Right atrium auricular region (tissue), 2 donors: Measurements from ENCODE around the gene ZNF431. TPM values are rescaled to one million over a fixed set of nuclear protein-coding genes. Genes with fewer than 3 reads are reported as not detected.

Experiments
- DNase-seq: peaks from one replicate; pipeline ENCODE4 v3.0.0-alpha.2; 2019; ENCODE audit warnings: low spot score
- H3K27ac ChIP-seq, 2 donors: fragments of 200-600 bp; sonication (generic); 1 replicate in 1 of 2; 2 replicates in 1 of 2; pipeline ENCODE4 v1.5.1; 2016 to 2019
- H3K27me3 ChIP-seq, 2 donors: fragments of 200-600 bp; sonication (generic); one replicate each; pipeline versions ENCODE4 v1.5.1 to v1.6.0; 2017 to 2019
- H3K36me3 ChIP-seq: fragments of 200-600 bp; sonication (generic); one replicate; pipeline ENCODE4 v1.5.1; 2016
- H3K4me1 ChIP-seq, 2 donors: fragments of 200-600 bp; sonication (generic); one replicate each; pipeline versions ENCODE4 v1.5.1 to v1.6.0; 2017 to 2019
- H3K4me3 ChIP-seq, 2 donors: fragments of 200-600 bp; sonication (generic); 1 replicate in 1 of 2; 2 replicates in 1 of 2; pipeline ENCODE4 v1.5.1; 2017 to 2019; ENCODE audit warnings: mild to moderate bottlenecking in 1 of 2, moderate library complexity in 1 of 2
- H3K9me3 ChIP-seq, 2 donors: fragments of 200-600 bp; sonication (generic); one replicate each; pipeline ENCODE4 v1.5.1; 2019
- CTCF ChIP-seq, 2 donors: fragments of 200-600 bp; sonication (generic); IDR thresholded peaks; one replicate each; pipeline ENCODE4 v1.5.1; 2019; ENCODE audit warnings: antibody characterized with exemption in 2 of 2
- total RNA-seq, 2 donors: library from RNA; depleted of rRNA; stranded (reverse); fragments of >200 nt; gene quantifications; one replicate each; pipeline ENCODE4 v1.1.0, GENCODE V29; 2016

ZNF431 gene
- total RNA-seq, 2 donors from 2014 or later = 2.3 to 3.0 TPM

- no peaks in the 10 kb centered on the region for H3K36me3 ChIP-seq
- peaks cover 0 to 7% of the 10 kb centered on the region in 2 donors for H3K9me3 ChIP-seq
- H3K4me1 ChIP-seq = no peaks in the 10 kb centered on the region
- no peak overlapping the region for H3K4me3 ChIP-seq
- DNase-seq = no peak
- TF ChIP-seq CTCF (IDR thresholded peaks at IDR 0.05) = no peak
- no peak overlapping the region for H3K27ac ChIP-seq
- H3K27me3 ChIP-seq = no peaks in the 10 kb centered on the region
These were observed 32.7 kb upstream of the ZNF431 start for GRCh38 chr19:21109116-21109515.

DNA sequence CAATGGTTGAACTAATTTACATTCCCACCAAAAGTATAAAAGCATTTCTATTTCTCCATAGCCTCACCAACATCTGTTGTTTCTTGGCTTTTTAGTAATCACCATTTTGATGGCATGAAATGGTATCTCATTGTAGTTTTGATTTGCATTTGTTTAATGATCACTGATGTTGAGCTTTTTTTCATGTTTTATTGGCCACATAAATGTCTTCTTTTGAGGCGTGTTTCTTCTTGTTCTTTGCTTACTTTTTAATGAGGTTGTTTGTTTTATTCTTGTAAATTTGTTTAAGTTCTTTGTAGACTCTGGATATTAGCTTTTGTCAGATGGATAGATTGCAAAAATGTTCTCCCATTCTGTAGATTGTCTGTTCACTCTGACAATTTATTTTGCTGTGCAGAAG lies 31.7 kb upstream of the ZNF431 start:
- no peak for DNase-seq
- Histone ChIP-seq H3K4me1 (no peaks in the 10 kb centered on the region), H3K36me3 (no peaks in the 10 kb centered on the region), H3K27me3 (no peaks in the 10 kb centered on the region), H3K4me3 (no peak overlapping the region), H3K27ac (no peak overlapping the region), H3K9me3 (peaks cover 0 to 14% of the 10 kb centered on the region in 2 donors)
- no peak for TF ChIP-seq CTCF (IDR thresholded peaks at IDR 0.05)

- no peak overlapping the region for H3K4me3 ChIP-seq
- H3K27me3 ChIP-seq = no peaks in the 10 kb centered on the region
- peaks cover 0 to 14% of the 10 kb centered on the region in 2 donors for H3K9me3 ChIP-seq
- H3K36me3 ChIP-seq = peaks cover 15% of the 10 kb centered on the region
- no peak overlapping the region for H3K27ac ChIP-seq
- no peak for TF ChIP-seq CTCF (IDR thresholded peaks at IDR 0.05)
- H3K4me1 ChIP-seq = no peaks in the 10 kb centered on the region
- no peak for DNase-seq
These were observed 26.4 kb upstream of the ZNF431 start for GRCh38 chr19:21115430-21115829.

DNA sequence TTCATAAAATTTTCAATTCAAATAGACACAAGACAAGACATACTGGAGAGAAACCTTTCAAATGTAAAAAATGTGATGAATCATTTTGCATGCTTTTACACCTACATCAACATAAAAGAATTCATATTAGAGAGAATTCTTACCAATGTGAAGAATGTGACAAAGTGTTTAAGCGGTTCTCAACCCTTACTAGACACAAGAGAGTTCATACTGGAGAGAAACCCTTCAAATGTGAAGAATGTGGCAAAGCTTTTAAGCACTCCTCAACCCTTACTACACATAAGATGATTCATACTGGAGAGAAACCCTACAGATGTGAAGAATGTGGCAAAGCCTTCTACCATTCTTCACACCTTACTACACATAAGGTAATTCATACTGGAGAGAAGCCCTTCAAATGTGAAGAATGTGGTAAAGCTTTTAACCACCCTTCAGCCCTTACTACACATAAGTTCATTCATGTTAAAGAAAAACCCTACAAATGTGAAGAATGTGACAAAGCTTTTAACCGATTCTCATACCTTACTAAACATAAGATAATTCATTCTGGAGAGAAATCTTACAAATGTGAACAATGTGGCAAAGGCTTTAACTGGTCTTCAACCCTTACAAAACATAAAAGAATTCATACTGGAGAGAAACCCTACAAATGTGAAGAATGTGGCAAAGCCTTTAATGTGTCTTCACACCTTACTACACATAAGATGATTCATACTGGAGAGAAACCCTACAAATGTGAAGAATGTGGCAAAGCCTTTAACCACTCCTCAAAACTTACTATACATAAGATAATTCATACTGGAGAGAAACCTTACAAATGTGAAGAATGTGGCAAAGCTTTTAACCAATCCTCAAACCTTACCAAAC lies 24.6 kb upstream of the ZNF431 start:
- Histone ChIP-seq H3K27ac (no peak overlapping the region), H3K27me3 (no peaks in the 10 kb centered on the region), H3K36me3 (peaks cover 15% of the 10 kb centered on the region), H3K9me3 (peaks cover 0 to 14% of the 10 kb centered on the region in 2 donors), H3K4me3 (no peak overlapping the region), H3K4me1 (no peaks in the 10 kb centered on the region)
- DNase-seq = no peak
- TF ChIP-seq CTCF (IDR thresholded peaks at IDR 0.05) = no peak

- no peak overlapping the region for H3K27ac ChIP-seq
- H3K4me3 ChIP-seq = no peak overlapping the region
- no peaks in the 10 kb centered on the region for H3K9me3 ChIP-seq
- TF ChIP-seq CTCF (IDR thresholded peaks at IDR 0.05) = no peak
- H3K4me1 ChIP-seq = no peaks in the 10 kb centered on the region
- no peak for DNase-seq
- H3K36me3 ChIP-seq = no peaks in the 10 kb centered on the region
- no peaks in the 10 kb centered on the region for H3K27me3 ChIP-seq
These were observed 15.8 kb upstream of the ZNF431 start for GRCh38 chr19:21126078-21126477.
